ENCODE data around the gene ATXN1L.

- no peak for TF ChIP-seq EZH2phosphoT487 (IDR thresholded peaks at IDR 0.05; ENCODE audit: borderline replicate concordance, low read length)
- no peak for TF ChIP-seq CTCF (IDR thresholded peaks at IDR 0.05; ENCODE audit: low read depth, low read length, poor library complexity, severe bottlenecking)
These were observed 6.4 kb downstream of the ATXN1L start for GRCh38 chr16:71852158-71852557.
